ENCODE data around the gene DLGAP5. TPM values are rescaled to one million over a fixed set of nuclear protein-coding genes. Genes with fewer than 3 reads are reported as not detected.

Gene DLGAP5
- polyA plus RNA-seq, 1 donor (not counting 4 experiments of a cell fraction or from before 2014, with no cell fraction given) = 15.3 TPM

DNA sequence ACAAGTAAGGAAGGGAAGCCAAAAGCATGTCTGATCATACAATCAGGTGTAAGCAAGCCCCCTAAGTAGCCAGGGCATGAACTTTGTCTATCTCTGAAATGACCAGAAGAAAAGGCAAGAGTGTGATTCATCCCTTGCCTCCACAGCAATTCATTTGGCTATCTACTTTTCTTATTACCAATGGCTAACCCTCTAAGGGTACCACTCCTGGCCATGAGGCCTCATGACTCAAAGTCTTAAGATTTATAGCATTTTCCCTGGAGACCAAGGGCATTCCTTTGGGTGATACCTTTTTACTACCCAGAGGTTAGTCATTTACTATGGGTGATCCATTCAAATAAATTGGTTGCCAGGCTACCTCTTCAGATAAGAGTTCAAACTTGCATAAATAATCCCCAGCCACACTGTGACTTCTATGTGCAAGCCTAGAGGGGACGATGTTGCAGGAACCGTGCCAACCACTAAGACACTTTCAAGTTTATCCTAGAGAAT is 63.9 kb downstream of the DLGAP5 start:
- H3K4me2 ChIP-seq (ENCODE audit: control insufficient read depth, extremely low read depth, insufficient read depth, low read depth, low read length) = peak overlapping the region; percentile 8
- no peaks in the 10 kb centered on the region for H3K27me3 ChIP-seq (ENCODE audit: control insufficient read depth, extremely low read depth, insufficient read depth, low read length)
- H3K36me3 ChIP-seq (ENCODE audit: control insufficient read depth in 2 of 2, extremely low read depth in 1 of 2, insufficient read depth in 2 of 2, low read length in 2 of 2) = no peaks in the 10 kb centered on the region
- H3K4me1 ChIP-seq (ENCODE audit: control insufficient read depth, extremely low read depth, insufficient read depth, low read length) = peaks cover 42% of the 10 kb centered on the region
- dilution Hi-C loops (cut with MboI; ENCODE audit: extremely low pct_ligation_motif_present, low sequenced_read_pairs) = no loop called here
- no peaks in the 10 kb centered on the region for H3K9me1 ChIP-seq (ENCODE audit: control insufficient read depth, extremely low read depth, insufficient read depth, low read length)
- no peak overlapping the region for H3K4me3 ChIP-seq (ENCODE audit: control insufficient read depth in 2 of 3, extremely low read depth in 1 of 3, insufficient read depth in 2 of 3, low read depth in 1 of 3, low read length in 3 of 3)
- TF ChIP-seq, protein P1, sequence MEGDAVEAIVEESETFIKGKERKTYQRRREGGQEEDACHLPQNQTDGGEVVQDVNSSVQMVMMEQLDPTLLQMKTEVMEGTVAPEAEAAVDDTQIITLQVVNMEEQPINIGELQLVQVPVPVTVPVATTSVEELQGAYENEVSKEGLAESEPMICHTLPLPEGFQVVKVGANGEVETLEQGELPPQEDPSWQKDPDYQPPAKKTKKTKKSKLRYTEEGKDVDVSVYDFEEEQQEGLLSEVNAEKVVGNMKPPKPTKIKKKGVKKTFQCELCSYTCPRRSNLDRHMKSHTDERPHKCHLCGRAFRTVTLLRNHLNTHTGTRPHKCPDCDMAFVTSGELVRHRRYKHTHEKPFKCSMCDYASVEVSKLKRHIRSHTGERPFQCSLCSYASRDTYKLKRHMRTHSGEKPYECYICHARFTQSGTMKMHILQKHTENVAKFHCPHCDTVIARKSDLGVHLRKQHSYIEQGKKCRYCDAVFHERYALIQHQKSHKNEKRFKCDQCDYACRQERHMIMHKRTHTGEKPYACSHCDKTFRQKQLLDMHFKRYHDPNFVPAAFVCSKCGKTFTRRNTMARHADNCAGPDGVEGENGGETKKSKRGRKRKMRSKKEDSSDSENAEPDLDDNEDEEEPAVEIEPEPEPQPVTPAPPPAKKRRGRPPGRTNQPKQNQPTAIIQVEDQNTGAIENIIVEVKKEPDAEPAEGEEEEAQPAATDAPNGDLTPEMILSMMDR (optimal IDR thresholded peaks at IDR 0.05 in 1 of 3, IDR thresholded peaks at IDR 0.05 in 1 of 3, conservative IDR thresholded peaks at IDR 0.05 in 1 of 3; ENCODE audit: extremely low read depth in 1 of 3, insufficient read depth in 2 of 3, low read length in 3 of 3) = no peak
- no peak for TF ChIP-seq EZH2 (IDR thresholded peaks at IDR 0.05; ENCODE audit: low read length)
- peak overlapping the region; percentile 92 for H3K27ac ChIP-seq (ENCODE audit: control insufficient read depth, insufficient read depth, low read length)
- H3K9ac ChIP-seq (ENCODE audit: control insufficient read depth, extremely low read depth, insufficient read depth, low read length) = no peak overlapping the region
- FAIRE-seq (no peak), DNase-seq (ENCODE audit: low read depth, low spot score) (no peak)
- peaks cover 2% of the 10 kb centered on the region for H4K20me1 ChIP-seq (ENCODE audit: control insufficient read depth, extremely low read depth, insufficient read depth, low read length)
- peaks cover 30% of the 10 kb centered on the region for H3K79me2 ChIP-seq (ENCODE audit: control insufficient read depth, insufficient read depth, low read length)
- no peaks in the 10 kb centered on the region for H3K9me3 ChIP-seq (ENCODE audit: control insufficient read depth, low read depth, low read length)
- H2AFZ ChIP-seq (ENCODE audit: control insufficient read depth, low read length) = no peak overlapping the region

DNA sequence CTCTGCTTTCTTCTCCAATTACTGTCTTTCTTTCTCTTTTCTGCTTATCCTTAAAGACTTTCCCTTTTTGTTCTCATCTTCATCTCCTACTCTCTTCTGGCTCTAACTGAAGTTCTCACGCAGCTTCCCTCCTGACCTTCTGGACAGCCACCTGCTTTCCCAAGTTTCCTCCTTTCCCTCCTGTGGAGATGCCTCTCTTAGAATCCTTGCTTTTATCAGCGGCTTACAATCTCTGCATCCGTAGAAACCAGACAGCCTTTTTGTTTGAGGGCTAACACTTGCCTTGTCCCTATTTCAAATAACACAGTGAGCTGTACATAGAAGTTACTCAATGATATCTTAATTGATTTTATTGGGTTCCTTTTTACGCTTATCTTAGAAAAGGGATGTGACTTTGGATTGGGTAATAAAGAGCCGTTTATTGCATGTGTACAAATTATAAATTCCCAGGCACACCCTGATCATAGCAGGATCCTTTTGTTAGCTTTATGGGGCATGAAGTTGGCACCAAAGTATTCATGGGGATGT is 64.4 kb downstream of the DLGAP5 start:
- H3K4me1 ChIP-seq (ENCODE audit: control insufficient read depth, extremely low read depth, insufficient read depth, low read length) = peaks cover 45% of the 10 kb centered on the region
- H3K9me1 ChIP-seq (ENCODE audit: control insufficient read depth, extremely low read depth, insufficient read depth, low read length) = no peaks in the 10 kb centered on the region
- peak overlapping the region; percentile 3 for H3K4me2 ChIP-seq (ENCODE audit: control insufficient read depth, extremely low read depth, insufficient read depth, low read depth, low read length)
- H3K27me3 ChIP-seq (ENCODE audit: control insufficient read depth, extremely low read depth, insufficient read depth, low read length) = no peaks in the 10 kb centered on the region
- H2AFZ ChIP-seq (ENCODE audit: control insufficient read depth, low read length) = no peak overlapping the region
- no peaks in the 10 kb centered on the region for H3K36me3 ChIP-seq (ENCODE audit: control insufficient read depth in 2 of 2, extremely low read depth in 1 of 2, insufficient read depth in 2 of 2, low read length in 2 of 2)
- H3K9me3 ChIP-seq (ENCODE audit: control insufficient read depth, low read depth, low read length) = no peaks in the 10 kb centered on the region
- DNase-seq (ENCODE audit: low read depth, low spot score) (no peak), FAIRE-seq (peak; percentile 49)
- H3K4me3 ChIP-seq (ENCODE audit: control insufficient read depth in 2 of 3, extremely low read depth in 1 of 3, insufficient read depth in 2 of 3, low read depth in 1 of 3, low read length in 3 of 3) = no peak overlapping the region
- dilution Hi-C loops (cut with MboI; ENCODE audit: extremely low pct_ligation_motif_present, low sequenced_read_pairs) = no loop called here
- no peak overlapping the region for H3K9ac ChIP-seq (ENCODE audit: control insufficient read depth, extremely low read depth, insufficient read depth, low read length)
- no peak overlapping the region for H3K27ac ChIP-seq (ENCODE audit: control insufficient read depth, insufficient read depth, low read length)
- TF ChIP-seq EZH2 (IDR thresholded peaks at IDR 0.05; ENCODE audit: low read length) = no peak
- TF ChIP-seq, protein P1 (optimal IDR thresholded peaks at IDR 0.05 in 1 of 3, IDR thresholded peaks at IDR 0.05 in 1 of 3, conservative IDR thresholded peaks at IDR 0.05 in 1 of 3; ENCODE audit: extremely low read depth in 1 of 3, insufficient read depth in 2 of 3, low read length in 3 of 3) = no peak
- H3K79me2 ChIP-seq (ENCODE audit: control insufficient read depth, insufficient read depth, low read length) = peaks cover 25% of the 10 kb centered on the region
- peaks cover 2% of the 10 kb centered on the region for H4K20me1 ChIP-seq (ENCODE audit: control insufficient read depth, extremely low read depth, insufficient read depth, low read length)
